GM21825 (cell line): ENCODE results near the gene RAI1.

Experiments used
- ATAC-seq: cut with Tn5 transposase; IDR thresholded peaks from one replicate; pipeline ENCODE4 v1.9.1; 2021; ENCODE audit warnings: mild to moderate bottlenecking, moderate library complexity; ENCODE audit not compliant: unreplicated experiment

RAI1 gene

DNA sequence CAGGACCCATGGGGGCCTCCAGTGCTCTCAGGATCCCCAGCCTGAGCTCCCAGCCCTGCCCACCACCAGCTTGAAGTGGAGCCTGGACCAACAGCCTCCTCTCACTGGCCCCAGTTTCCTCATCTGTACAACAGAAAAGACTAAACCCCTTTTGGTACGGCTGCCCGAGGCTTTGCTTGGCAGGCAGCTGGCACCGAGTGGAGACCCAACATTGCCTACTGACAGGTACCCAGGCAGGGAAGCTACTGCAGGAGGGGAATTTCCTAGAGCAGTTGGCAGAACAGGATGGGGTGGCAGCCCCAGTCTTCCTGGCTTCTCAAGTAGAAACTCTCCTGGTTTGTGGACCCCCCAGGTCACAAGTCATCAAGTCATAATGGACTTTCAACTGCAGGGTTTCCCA is 141.4 kb downstream of the RAI1 start:
- no peak for ATAC-seq

GRCh38 chr17:17823433-17824118 is 142.3 kb downstream of the RAI1 start:
- peak; percentile 54 for ATAC-seq

DNA sequence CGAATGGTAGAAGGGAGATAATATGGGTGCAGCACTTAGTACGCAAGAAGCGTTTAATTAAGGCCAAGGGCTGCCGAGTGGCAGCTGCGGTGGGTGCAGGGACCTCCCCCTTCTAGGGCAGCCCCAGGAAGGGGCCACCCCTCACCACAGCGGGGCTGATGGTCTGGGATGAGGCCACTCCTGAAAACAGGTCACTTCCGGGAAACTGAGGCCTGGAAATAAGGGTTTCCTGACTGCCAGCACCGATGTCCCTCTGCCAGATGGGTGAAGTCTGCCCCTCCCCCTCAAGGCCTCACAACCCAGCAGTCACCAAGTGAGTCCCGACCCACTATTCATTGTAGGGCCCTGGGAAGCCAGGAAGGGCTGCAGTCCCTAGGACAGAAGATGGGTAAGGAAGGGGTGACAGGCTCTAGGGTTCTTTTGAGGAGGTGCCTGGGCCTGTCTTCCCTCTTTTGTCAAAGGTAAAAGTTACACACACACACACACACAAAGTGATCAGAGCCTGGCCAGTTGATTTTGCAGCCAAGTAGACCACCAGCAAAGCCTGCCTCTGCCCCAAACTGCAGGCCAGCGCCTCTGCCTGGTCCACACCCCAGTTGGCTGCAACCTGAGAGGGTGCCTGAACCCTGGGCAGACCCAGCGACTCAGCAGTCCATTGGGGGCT is 143.0 kb downstream of the RAI1 start:
- peak; percentile 10 for ATAC-seq

GRCh38 chr17:17824783-17825614 is 143.7 kb downstream of the RAI1 start:
- no peak for ATAC-seq

DNA sequence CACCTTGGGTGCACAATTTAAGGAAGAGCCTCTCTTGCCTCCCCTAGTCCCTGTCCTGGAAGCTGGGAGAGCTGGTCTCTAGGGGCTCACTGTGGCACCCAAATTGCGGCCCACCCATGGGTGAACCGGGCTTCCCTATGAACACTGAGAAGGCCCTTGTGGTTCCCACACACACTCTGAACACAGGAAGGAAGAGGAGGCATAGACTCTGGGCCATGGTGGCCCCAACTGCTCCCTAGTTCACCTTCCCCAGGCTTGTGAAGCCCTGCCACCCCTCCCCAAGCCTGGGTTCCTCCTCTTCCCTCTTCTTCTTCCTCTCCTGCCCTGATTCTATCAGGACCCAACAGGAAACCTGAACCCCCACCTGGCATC is 145.1 kb downstream of the RAI1 start:
- ATAC-seq = no peak

DNA sequence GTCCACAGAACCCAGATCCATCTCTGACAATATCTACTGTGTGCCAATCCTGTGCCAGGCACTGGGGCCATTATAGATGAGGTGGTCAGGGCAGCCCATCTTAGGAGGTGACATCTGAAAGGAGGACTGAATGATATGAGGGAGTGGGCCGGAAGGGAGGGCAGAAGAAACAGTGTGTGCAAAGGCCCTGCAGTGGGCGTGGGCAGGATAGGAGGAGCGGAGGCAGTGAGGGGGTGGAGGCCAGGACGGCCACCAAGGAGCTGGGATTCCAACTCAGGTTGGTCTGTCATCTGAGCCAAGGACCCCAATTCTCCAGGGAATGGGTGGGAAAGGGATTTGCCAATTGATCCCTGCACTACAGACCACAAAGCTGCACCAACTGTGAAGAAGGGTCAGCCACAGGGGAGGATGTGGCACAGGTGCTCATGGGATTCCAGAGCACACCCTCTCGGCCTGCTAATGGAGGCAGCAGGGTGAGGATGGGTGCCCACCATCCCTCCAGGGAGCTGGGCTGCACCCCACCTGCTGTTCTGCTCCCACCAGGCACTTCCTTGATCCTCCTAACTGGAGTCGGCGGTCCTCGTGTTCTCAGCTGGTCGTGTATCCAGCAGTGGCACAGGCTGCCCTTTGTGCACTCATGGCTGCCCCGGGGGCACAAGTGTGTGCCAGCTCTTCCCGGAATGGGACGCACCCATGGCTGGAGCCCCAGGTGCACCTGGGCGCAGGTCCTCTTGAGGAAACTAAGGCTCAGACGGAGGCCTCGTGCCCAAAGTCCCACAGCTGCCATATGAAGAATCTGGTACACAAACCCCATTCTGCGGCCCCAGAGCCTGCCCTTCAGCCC is 145.9 kb downstream of the RAI1 start:
- ATAC-seq = no peak

GRCh38 chr17:17827826-17828621 is 146.8 kb downstream of the RAI1 start:
- no peak for ATAC-seq

DNA sequence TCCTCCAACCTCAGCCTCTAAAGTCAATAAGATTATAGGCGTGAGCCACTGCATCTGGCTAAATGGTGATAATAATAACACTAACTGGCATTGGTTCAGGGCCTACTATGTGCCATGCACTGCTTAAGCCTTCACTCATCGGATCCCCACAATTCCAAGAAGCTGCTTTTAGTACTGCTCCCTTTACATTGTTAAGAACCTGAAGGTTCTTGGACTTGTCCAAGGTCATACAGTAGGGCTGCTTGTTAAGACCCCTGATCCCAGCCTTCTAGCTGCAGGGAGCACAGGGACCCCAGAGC is 149.0 kb downstream of the RAI1 start:
- ATAC-seq = no peak

DNA sequence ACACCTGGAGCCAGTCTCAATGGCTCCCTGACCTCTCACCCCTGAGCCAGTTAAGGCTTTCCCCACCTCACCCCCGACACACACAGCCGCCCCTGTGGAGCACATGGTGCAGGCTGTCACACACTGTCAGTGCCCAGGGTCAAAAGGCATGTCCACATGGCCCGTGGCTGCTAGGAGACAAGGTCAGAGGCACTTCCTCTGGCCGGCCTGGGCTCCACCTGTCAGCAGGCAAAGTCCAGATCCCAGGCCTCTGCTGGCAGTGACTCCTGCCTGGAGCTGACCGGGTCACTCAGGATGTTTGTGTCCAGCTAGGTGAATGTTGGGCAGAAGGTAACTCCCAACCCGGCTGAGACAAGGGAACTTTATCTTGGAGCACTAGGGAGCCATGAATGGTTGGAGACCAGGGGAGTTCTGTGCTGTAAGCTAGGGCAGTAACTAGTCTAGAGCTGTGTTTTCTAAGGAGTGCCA is 149.5 kb downstream of the RAI1 start:
- no peak for ATAC-seq

- ATAC-seq = no peak
Measured at GRCh38 chr17:17831208-17832031, 150.2 kb downstream of the RAI1 start.

GRCh38 chr17:17832032-17832363 is 150.7 kb downstream of the RAI1 start:
- no peak for ATAC-seq

DNA sequence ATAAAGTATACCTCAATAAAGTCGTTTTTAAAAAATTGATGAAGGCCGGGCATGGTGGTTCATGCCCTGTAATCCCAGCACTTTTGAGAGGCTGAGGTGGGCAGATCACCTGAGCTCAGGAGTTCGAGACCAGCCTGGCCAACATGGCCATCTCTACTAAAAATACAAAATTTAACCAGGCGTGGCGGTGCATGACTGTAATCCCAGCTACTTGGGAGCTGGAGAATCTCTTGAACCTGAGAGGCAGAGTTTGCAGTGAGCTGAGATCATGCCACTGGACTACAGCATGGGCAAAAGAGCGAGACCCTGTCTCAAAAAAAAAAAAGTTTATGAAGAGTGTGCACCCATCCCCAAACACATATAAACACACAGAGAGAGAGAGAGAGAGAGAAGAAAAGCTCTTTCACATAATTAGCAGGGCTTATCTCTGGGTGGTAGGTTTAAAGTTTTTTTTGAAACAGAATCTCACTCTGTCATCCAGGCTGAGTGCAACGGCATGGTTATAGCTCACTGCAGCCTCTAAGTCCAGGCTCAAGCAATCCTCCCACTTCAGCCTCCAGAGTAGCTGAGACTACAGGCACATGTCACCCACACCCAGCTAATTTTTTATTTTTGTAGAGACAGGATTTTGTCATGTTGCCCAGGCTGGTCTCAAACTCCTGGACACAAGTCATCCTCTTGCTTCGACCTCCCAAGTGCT is 152.6 kb downstream of the RAI1 start:
- no peak for ATAC-seq

DNA sequence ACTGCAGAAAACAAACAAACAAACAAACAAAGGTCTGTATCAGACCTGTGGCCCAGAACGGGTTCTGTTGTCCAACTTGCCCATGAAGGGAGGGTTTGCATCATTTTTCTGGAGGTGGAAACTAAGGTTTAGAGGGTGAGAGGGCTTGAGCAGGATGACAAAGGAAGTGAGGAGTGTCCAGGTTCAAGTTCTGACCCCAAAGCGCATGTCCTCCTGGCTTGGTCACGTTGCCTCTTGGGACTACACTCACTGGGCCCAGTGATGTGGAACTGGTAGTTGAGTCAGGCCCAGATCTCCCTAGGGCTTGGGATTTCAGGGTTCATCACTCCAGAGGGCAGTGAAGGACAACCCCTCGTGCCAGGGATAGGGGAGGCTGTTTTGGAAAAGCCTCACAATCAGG is 153.7 kb downstream of the RAI1 start:
- no peak for ATAC-seq

- no peak for ATAC-seq
Measured at GRCh38 chr17:17835415-17836249, 154.4 kb downstream of the RAI1 start.

DNA sequence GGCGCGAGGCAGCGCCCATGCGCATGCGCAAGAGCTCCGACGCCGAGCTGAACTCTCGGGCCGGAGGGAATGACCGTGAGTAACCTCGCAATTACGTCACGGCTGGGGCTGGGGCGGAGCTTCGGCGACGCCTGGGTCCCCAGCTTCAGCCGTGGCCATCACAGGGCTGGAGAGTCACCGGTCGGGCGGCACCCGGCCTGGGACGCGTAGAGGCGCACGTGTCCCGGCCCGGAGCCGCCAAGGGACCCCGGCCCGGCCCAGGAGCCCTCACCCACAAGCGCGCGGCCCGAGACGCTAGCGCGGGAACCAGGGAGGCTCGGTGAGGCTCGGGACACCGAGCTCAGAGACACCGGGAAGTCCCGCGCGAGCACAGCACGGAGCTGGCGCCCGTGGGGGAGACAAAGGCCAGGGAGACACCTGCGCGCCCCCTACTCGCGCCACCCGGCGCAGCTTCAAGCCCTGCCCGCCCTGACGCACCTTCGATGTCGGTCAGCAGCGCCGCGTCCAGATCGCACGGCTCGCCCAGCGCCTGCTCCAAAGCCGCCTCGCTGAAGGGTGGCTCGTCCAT is 155.1 kb downstream of the RAI1 start:
- ATAC-seq = peak; percentile 46

GRCh38 chr17:17836818-17837379 is 155.6 kb downstream of the RAI1 start, which contains the start of gene SREBF1:
TSS of gene SREBF1 (minus strand) at chr17:17836986. CDS start at chr17:17836817, 169 bp downstream.
- peak; percentile 22 for ATAC-seq

DNA sequence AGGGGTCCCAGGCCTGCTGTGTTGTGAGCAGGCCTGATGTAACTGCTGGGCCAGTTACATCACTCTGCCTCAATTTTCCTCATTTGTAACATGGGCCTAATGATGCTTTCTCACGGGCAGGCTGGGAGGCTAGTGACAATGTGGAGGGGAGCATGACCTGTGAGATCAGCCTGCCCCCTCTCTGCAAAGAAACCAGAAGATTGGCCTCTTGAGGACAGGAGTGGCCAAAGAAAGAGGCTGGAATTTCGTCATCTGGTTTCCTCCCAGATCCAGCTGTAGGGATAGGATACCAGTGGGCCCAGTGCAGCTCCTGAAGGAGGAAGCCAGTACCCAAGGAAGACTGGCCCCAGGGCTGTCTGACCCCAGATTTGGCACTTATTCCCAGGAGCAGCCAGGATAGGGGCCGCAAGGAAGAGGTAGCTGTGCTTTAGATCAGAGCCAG is 156.1 kb downstream of the RAI1 start:
- no peak for ATAC-seq
